Measurements from ENCODE around the gene EPM2A. TPM values are rescaled to one million over a fixed set of nuclear protein-coding genes. Genes with fewer than 3 reads are reported as not detected.

EPM2A gene
- total RNA-seq, 1 donor = 11.6 TPM

DNA sequence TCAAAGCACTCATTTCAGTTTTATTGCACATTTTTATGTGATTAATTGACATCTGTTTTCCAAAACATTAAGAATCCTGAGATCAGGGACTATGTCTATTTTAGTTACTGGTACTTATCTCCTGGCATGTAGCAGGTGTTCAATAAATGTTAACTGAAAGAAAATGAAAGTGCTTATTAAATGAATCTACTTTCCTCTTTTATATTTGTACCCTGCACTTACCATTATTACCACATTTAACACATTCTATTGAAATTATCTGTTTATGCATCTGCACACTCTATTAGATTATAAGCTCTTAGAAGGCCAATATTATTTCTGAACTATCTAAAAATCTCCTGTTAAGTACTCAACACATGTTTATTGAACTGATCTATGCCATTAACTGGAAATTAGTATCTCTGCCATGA, 131.9 kb downstream of the EPM2A start:
- H3K79me2 ChIP-seq (ENCODE audit: insufficient read depth, low read length) = no peaks in the 10 kb centered on the region
- no peak overlapping the region for H3K4me3 ChIP-seq (ENCODE audit: insufficient read depth, low read length)
- no peak overlapping the region for H2AFZ ChIP-seq (ENCODE audit: low read length)
- H3K36me3 ChIP-seq (ENCODE audit: insufficient read depth, low read length) = no peaks in the 10 kb centered on the region
- H3K4me2 ChIP-seq (ENCODE audit: insufficient read depth, low read length) = no peak overlapping the region
- no peaks in the 10 kb centered on the region for H3K27me3 ChIP-seq (ENCODE audit: insufficient read depth, low read length)
- TF ChIP-seq, protein P1, sequence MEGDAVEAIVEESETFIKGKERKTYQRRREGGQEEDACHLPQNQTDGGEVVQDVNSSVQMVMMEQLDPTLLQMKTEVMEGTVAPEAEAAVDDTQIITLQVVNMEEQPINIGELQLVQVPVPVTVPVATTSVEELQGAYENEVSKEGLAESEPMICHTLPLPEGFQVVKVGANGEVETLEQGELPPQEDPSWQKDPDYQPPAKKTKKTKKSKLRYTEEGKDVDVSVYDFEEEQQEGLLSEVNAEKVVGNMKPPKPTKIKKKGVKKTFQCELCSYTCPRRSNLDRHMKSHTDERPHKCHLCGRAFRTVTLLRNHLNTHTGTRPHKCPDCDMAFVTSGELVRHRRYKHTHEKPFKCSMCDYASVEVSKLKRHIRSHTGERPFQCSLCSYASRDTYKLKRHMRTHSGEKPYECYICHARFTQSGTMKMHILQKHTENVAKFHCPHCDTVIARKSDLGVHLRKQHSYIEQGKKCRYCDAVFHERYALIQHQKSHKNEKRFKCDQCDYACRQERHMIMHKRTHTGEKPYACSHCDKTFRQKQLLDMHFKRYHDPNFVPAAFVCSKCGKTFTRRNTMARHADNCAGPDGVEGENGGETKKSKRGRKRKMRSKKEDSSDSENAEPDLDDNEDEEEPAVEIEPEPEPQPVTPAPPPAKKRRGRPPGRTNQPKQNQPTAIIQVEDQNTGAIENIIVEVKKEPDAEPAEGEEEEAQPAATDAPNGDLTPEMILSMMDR (IDR thresholded peaks at IDR 0.05; ENCODE audit: extremely low read depth, low read depth, low read length) = no peak
- no peaks in the 10 kb centered on the region for H3K9me3 ChIP-seq (ENCODE audit: low read depth, low read length)
- H3K4me1 ChIP-seq (ENCODE audit: insufficient read depth, low read length) = no peaks in the 10 kb centered on the region
- no peak for DNase-seq (ENCODE audit: insufficient read length, low spot score, missing footprints)
- H4K20me1 ChIP-seq (ENCODE audit: insufficient read depth, low read length) = no peaks in the 10 kb centered on the region
- no peak overlapping the region for H3K27ac ChIP-seq (ENCODE audit: low read depth, low read length)

DNA sequence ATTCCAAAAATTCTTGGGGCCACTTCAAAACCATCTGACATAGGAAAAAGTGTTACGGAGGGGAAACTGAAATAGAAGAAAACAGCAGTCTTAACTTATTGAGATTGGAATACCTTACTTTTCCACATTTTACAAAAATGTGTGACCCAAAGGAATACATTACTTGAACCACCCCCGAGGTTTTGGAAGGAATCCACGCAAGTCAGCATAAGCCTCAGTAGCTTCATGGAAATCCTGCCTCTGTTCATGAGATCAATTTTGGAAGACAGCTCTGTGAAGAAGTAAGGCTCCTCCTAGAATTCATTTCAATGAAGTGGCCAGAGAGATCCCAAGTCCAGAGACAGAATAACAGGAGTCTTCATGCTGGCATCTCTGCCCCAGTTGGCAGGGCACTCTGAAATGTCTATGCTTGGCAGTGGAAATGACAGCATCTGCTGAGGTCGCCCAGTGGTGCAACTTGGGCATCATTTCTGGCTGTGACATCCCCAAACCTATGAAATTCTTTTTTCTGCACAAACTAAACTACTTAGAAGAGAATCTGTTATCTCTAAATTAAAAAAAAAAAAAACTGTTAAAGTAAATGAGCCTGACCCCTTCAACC, 132.5 kb downstream of the EPM2A start:
- Histone ChIP-seq H3K79me2 (ENCODE audit: insufficient read depth, low read length) (no peaks in the 10 kb centered on the region), H3K4me3 (ENCODE audit: insufficient read depth, low read length) (no peak overlapping the region), H3K9me3 (ENCODE audit: low read depth, low read length) (no peaks in the 10 kb centered on the region), H3K27ac (ENCODE audit: low read depth, low read length) (no peak overlapping the region), H3K27me3 (ENCODE audit: insufficient read depth, low read length) (no peaks in the 10 kb centered on the region), H3K4me2 (ENCODE audit: insufficient read depth, low read length) (no peak overlapping the region), H2AFZ (ENCODE audit: low read length) (no peak overlapping the region), H4K20me1 (ENCODE audit: insufficient read depth, low read length) (no peaks in the 10 kb centered on the region), H3K36me3 (ENCODE audit: insufficient read depth, low read length) (no peaks in the 10 kb centered on the region), H3K4me1 (ENCODE audit: insufficient read depth, low read length) (no peaks in the 10 kb centered on the region)
- TF ChIP-seq, protein P1 (IDR thresholded peaks at IDR 0.05; ENCODE audit: extremely low read depth, low read depth, low read length) = no peak
- no peak for DNase-seq (ENCODE audit: insufficient read length, low spot score, missing footprints)

DNA sequence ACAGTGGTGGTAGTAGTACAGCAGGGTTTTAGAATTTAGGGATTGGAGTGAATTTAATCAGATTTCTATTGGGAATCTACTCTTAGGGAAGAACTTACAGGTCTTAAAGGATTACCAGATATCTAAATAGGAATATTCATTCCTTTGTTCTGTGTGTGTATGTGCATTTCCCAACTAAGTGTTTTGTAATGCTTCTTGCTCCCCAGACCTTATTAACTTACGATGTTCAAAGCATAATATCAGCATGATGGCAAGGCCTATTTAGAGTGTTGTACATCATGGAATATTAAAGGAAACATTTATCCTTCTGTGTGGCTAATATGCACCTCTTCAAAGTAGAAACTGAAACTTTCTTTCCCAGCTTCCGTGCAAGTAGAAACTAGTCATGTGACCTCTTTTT, 133.9 kb downstream of the EPM2A start:
- H3K9me3 ChIP-seq (ENCODE audit: low read depth, low read length) = no peaks in the 10 kb centered on the region
- H2AFZ ChIP-seq (ENCODE audit: low read length) = no peak overlapping the region
- H3K4me2 ChIP-seq (ENCODE audit: insufficient read depth, low read length) = no peak overlapping the region
- H3K79me2 ChIP-seq (ENCODE audit: insufficient read depth, low read length) = no peaks in the 10 kb centered on the region
- TF ChIP-seq, protein P1 (IDR thresholded peaks at IDR 0.05; ENCODE audit: extremely low read depth, low read depth, low read length) = no peak
- DNase-seq (ENCODE audit: insufficient read length, low spot score, missing footprints) = no peak
- H3K27me3 ChIP-seq (ENCODE audit: insufficient read depth, low read length) = no peaks in the 10 kb centered on the region
- no peak overlapping the region for H3K27ac ChIP-seq (ENCODE audit: low read depth, low read length)
- no peaks in the 10 kb centered on the region for H3K36me3 ChIP-seq (ENCODE audit: insufficient read depth, low read length)
- no peak overlapping the region for H3K4me3 ChIP-seq (ENCODE audit: insufficient read depth, low read length)
- H4K20me1 ChIP-seq (ENCODE audit: insufficient read depth, low read length) = no peaks in the 10 kb centered on the region
- H3K4me1 ChIP-seq (ENCODE audit: insufficient read depth, low read length) = no peaks in the 10 kb centered on the region

DNA sequence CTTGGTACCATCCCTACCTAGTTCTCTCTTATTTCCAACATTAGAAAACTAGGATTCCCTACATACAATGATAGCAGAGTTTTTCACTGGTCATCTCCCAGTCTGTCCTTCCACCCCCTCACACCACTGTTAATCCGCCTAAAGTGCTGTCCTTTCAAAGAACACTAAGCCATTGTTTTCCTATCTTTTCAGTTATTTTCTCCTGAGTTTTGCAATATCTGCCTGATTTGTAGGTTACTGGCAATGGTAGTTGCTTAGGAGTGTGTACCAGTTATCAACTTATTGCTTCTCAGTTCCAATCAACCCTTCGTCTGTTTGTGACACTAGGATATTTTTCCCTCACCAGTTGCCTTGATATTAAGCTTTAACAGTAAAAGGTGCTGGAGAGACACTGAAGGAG, 135.0 kb downstream of the EPM2A start:
- no peaks in the 10 kb centered on the region for H3K79me2 ChIP-seq (ENCODE audit: insufficient read depth, low read length)
- no peak overlapping the region for H3K27ac ChIP-seq (ENCODE audit: low read depth, low read length)
- no peak overlapping the region for H3K4me3 ChIP-seq (ENCODE audit: insufficient read depth, low read length)
- no peak overlapping the region for H2AFZ ChIP-seq (ENCODE audit: low read length)
- H4K20me1 ChIP-seq (ENCODE audit: insufficient read depth, low read length) = no peaks in the 10 kb centered on the region
- TF ChIP-seq, protein P1 (IDR thresholded peaks at IDR 0.05; ENCODE audit: extremely low read depth, low read depth, low read length) = no peak
- H3K4me1 ChIP-seq (ENCODE audit: insufficient read depth, low read length) = no peaks in the 10 kb centered on the region
- H3K27me3 ChIP-seq (ENCODE audit: insufficient read depth, low read length) = no peaks in the 10 kb centered on the region
- no peak overlapping the region for H3K4me2 ChIP-seq (ENCODE audit: insufficient read depth, low read length)
- H3K36me3 ChIP-seq (ENCODE audit: insufficient read depth, low read length) = no peaks in the 10 kb centered on the region
- no peak for DNase-seq (ENCODE audit: insufficient read length, low spot score, missing footprints)
- no peaks in the 10 kb centered on the region for H3K9me3 ChIP-seq (ENCODE audit: low read depth, low read length)

Data from osteoblast (primary cell).